ENCODE data around the gene MBNL1. TPM values are rescaled to one million over a fixed set of nuclear protein-coding genes. Genes with fewer than 3 reads are reported as not detected.

The MBNL1 gene
- total RNA-seq, 1 experiment from 2014 or later, result 200 TPM

GRCh38 chr3:152486364-152486763, 217.6 kb downstream of the MBNL1 start (continued):
- TF ChIP-seq CTCF (IDR thresholded peaks at IDR 0.05 in 2 of 3, conservative IDR thresholded peaks at IDR 0.05 in 1 of 3; ENCODE audit: borderline replicate concordance in 1 of 3, insufficient read depth in 1 of 3, low read depth in 2 of 3, low read length in 2 of 3) (no peak), CBX3 (IDR thresholded peaks at IDR 0.05; ENCODE audit: low read depth) (no peak)

- no peaks in the 10 kb centered on the region for H3K79me2 ChIP-seq (ENCODE audit: insufficient read depth, low read length)
- no peak overlapping the region for H2AFZ ChIP-seq (ENCODE audit: low read depth, low read length, poor library complexity, severe bottlenecking)
- H3K4me2 ChIP-seq (ENCODE audit: low read length), result no peak overlapping the region
- ChIA-PET CTCF (no interaction called here), POLR2A (no interaction called here), RAD21 (ENCODE audit: low non-redundant PET in 1 of 2, low total read pairs in 2 of 2, uncharacterized antibody in 2 of 2, unreplicated experiment in 2 of 2) (no interaction called here)
- H3K9me2 ChIP-seq (ENCODE audit: insufficient read depth), result 0 out of 2 replicates have a peak, but pooled peaks cover 2% of the 10 kb centered on the region
- no peaks in the 10 kb centered on the region for H3K36me3 ChIP-seq (ENCODE audit: control insufficient read depth in 1 of 2, insufficient read depth in 2 of 2, low read length in 2 of 2)
- H3K27ac ChIP-seq (ENCODE audit: low read depth, low read length), result no peak overlapping the region
- no peaks in the 10 kb centered on the region for H3K4me1 ChIP-seq (ENCODE audit: control insufficient read depth in 1 of 2, insufficient read depth in 2 of 2, low read length in 2 of 2)
- ATAC-seq (no peak), DNase-seq (ENCODE audit: low read depth, low spot score) (no peak)
- no peak for TF ChIP-seq RAD21 (IDR thresholded peaks at IDR 0.05; ENCODE audit: low read depth)
- no peak for TF ChIP-seq CTCF (IDR thresholded peaks at IDR 0.05 in 2 of 3, conservative IDR thresholded peaks at IDR 0.05 in 1 of 3; ENCODE audit: borderline replicate concordance in 1 of 3, insufficient read depth in 1 of 3, low read depth in 2 of 3, low read length in 2 of 3)
- TF ChIP-seq ZBTB33 (IDR thresholded peaks at IDR 0.05; ENCODE audit: extremely low read depth, insufficient replicate concordance, low read length), result no peak
- no peak for TF ChIP-seq POLR2A (IDR thresholded peaks at IDR 0.05; ENCODE audit: borderline replicate concordance, extremely low read depth, insufficient read depth, insufficient read length)
- no peak for TF ChIP-seq SRF (IDR thresholded peaks at IDR 0.05; ENCODE audit: low read depth)
- H3K27me3 ChIP-seq (ENCODE audit: insufficient read depth, low read length), result no peaks in the 10 kb centered on the region
- no peaks in the 10 kb centered on the region for H3K9me3 ChIP-seq (ENCODE audit: control insufficient read depth in 1 of 2, insufficient read depth in 1 of 2, low read depth in 1 of 2, low read length in 2 of 2)
- intact Hi-C loops (cut with micrococcal nuclease), result no loop called here
- no peaks in the 10 kb centered on the region for H4K20me1 ChIP-seq (ENCODE audit: insufficient read depth)
- H3K4me3 ChIP-seq (replicated peaks in 1 of 2; ENCODE audit: low read depth in 1 of 2, low read length in 2 of 2), result no peak overlapping the region
- no TSS peak for BruUV-seq (replicated peaks)
- H3K9ac ChIP-seq (ENCODE audit: low read length), result no peak overlapping the region
Observed at GRCh38 chr3:152488449-152488848, 219.7 kb downstream of the MBNL1 start.
